ENCODE measurements around the gene EML5. TPM values are rescaled to one million over a fixed set of nuclear protein-coding genes. Genes with fewer than 3 reads are reported as not detected.

The EML5 gene
- total RNA-seq, 1 experiment from 2014 or later, result 0.37 TPM

DNA sequence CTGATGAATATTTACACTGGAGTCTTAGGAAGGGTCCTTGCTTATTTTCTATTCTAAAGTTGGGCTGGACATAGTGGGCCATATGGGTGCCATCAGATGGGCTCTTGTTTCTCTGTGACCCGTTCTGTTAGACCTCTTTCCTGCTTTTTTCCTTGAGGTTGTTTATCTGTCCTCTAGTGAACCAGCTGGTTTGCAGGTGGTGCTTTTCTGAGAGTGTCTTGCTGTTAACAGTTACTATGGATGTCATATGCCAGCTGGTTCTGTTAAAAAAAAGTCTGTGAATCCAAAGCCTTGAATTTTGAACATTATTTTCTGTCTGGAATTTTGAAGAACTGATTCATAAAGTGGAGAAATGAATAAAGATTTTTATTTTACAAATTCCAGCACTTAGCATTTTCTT lies 200.7 kb downstream of the EML5 start:
- ChIA-PET CTCF (no interaction called here), POLR2A (interaction anchor here (0.7 kb wide), 1 partner anchor 12 kb away, joined by 3 read pairs; no protein-coding TSS in a partner anchor)
- Mint-ChIP-seq H3K27ac (ENCODE audit: low read depth, unreplicated experiment) (no peak overlapping the region), H3K4me1 (ENCODE audit: insufficient read depth, unreplicated experiment) (peaks cover 5% of the 10 kb centered on the region), H3K27me3 (ENCODE audit: insufficient read depth, unreplicated experiment) (no peaks in the 10 kb centered on the region), H3K4me3 (ENCODE audit: unreplicated experiment) (no peak overlapping the region), H3K9me3 (ENCODE audit: unreplicated experiment) (no peaks in the 10 kb centered on the region), H3K36me3 (ENCODE audit: insufficient read depth, unreplicated experiment) (peaks cover 81% of the 10 kb centered on the region)
- no peak for TF ChIP-seq CTCF (IDR thresholded peaks at IDR 0.05; ENCODE audit: unreplicated experiment)
- DNase-seq (ENCODE audit: unreplicated experiment), result no peak
- BruUV-seq (replicated peaks), result no TSS peak
- intact Hi-C loops (cut with micrococcal nuclease), result no loop called here

GRCh38 chr14:88590173-88590572 lies 202.6 kb downstream of the EML5 start:
- no peak for DNase-seq (ENCODE audit: unreplicated experiment)
- H3K4me3 Mint-ChIP-seq (ENCODE audit: unreplicated experiment), result no peak overlapping the region
- BruUV-seq (replicated peaks), result no TSS peak
- no peaks in the 10 kb centered on the region for H3K27me3 Mint-ChIP-seq (ENCODE audit: insufficient read depth, unreplicated experiment)
- H3K9me3 Mint-ChIP-seq (ENCODE audit: unreplicated experiment), result no peaks in the 10 kb centered on the region
- H3K4me1 Mint-ChIP-seq (ENCODE audit: insufficient read depth, unreplicated experiment), result peaks cover 5% of the 10 kb centered on the region
- TF ChIP-seq CTCF (IDR thresholded peaks at IDR 0.05; ENCODE audit: unreplicated experiment), result no peak
- H3K36me3 Mint-ChIP-seq (ENCODE audit: insufficient read depth, unreplicated experiment), result peaks cover 92% of the 10 kb centered on the region
- intact Hi-C loops (cut with micrococcal nuclease), result no loop called here
- peak overlapping the region; percentile 49 for H3K27ac Mint-ChIP-seq (ENCODE audit: low read depth, unreplicated experiment)
- ChIA-PET POLR2A (interaction anchor here (0.7 kb wide), 1 partner anchor 47 kb away, joined by 3 read pairs; no protein-coding TSS in a partner anchor), CTCF (no interaction called here)

DNA sequence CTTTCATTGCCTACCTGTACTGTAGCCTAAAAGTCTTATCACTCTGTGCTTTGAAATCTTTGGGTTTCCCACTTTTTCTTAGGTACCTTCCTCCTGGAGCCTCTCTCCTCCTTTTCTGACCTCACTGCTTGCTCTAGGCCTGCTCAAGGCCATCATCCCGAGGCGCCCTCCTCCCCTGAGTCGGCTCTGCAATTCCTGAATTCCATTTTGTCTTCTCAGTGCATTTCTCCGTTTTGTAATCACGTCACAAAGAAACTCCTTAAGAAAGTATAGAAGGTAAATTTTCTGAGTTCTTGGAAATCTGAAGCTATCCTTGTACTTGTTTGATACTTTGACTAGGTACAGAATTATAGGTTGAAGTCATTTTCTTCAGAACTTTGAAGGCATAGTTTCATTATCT lies 204.7 kb downstream of the EML5 start:
- no peak overlapping the region for H3K4me3 Mint-ChIP-seq (ENCODE audit: unreplicated experiment)
- CTCF ChIA-PET, result no interaction called here
- no TSS peak for BruUV-seq (replicated peaks)
- intact Hi-C loops (cut with micrococcal nuclease), result no loop called here
- peaks cover 5% of the 10 kb centered on the region for H3K4me1 Mint-ChIP-seq (ENCODE audit: insufficient read depth, unreplicated experiment)
- no peaks in the 10 kb centered on the region for H3K27me3 Mint-ChIP-seq (ENCODE audit: insufficient read depth, unreplicated experiment)
- TF ChIP-seq CTCF (IDR thresholded peaks at IDR 0.05; ENCODE audit: unreplicated experiment), result no peak
- H3K9me3 Mint-ChIP-seq (ENCODE audit: unreplicated experiment), result no peaks in the 10 kb centered on the region
- peaks cover 94% of the 10 kb centered on the region for H3K36me3 Mint-ChIP-seq (ENCODE audit: insufficient read depth, unreplicated experiment)
- no peak for DNase-seq (ENCODE audit: unreplicated experiment)
- POLR2A ChIA-PET, result no interaction called here
- H3K27ac Mint-ChIP-seq (ENCODE audit: low read depth, unreplicated experiment), result no peak overlapping the region

GRCh38 chr14:88584451-88584850 lies 208.3 kb downstream of the EML5 start:
- TF ChIP-seq CTCF (IDR thresholded peaks at IDR 0.05; ENCODE audit: unreplicated experiment), result no peak
- H3K36me3 Mint-ChIP-seq (ENCODE audit: insufficient read depth, unreplicated experiment), result peaks cover 90% of the 10 kb centered on the region
- CTCF ChIA-PET, result no interaction called here

More at GRCh38 chr14:88584451-88584850, 208.3 kb downstream of the EML5 start:
- Mint-ChIP-seq H3K4me3 (ENCODE audit: unreplicated experiment) (no peak overlapping the region), H3K27ac (ENCODE audit: low read depth, unreplicated experiment) (no peak overlapping the region), H3K27me3 (ENCODE audit: insufficient read depth, unreplicated experiment) (no peaks in the 10 kb centered on the region), H3K4me1 (ENCODE audit: insufficient read depth, unreplicated experiment) (no peaks in the 10 kb centered on the region), H3K9me3 (ENCODE audit: unreplicated experiment) (no peaks in the 10 kb centered on the region)
- intact Hi-C loops (cut with micrococcal nuclease), result no loop called here
- POLR2A ChIA-PET, result no interaction called here
- no TSS peak for BruUV-seq (replicated peaks)
- no peak for DNase-seq (ENCODE audit: unreplicated experiment)

Measured in MCF 10A (cell line).